A549 (cell line): ENCODE data around the gene GRPR.

Experiments
- ESRRA ChIP-seq: fragments of 150-350 bp; IDR thresholded peaks from 2 replicates; pipeline ENCODE4 v1.6.1; 2014; ENCODE audit warnings: mild to moderate bottlenecking, low read length, borderline replicate concordance
- HDAC2 ChIP-seq: fragments of 200-600 bp; sonication (generic); IDR thresholded peaks from 2 replicates; pipeline ENCODE4 v1.6.1; 2016
- HOXB13 ChIP-seq: fragments of 250-450 bp; sonication (Bioruptor Pico); IDR thresholded peaks from 2 replicates; pipeline ENCODE4 v1.5.0; 2020; ENCODE audit warnings: low read depth, mild to moderate bottlenecking, moderate library complexity
- JUN ChIP-seq, 2 experiments: fragments of >200 bp; sonication (Bioruptor Twin); formaldehyde crosslinking; IDR thresholded peaks; 2 replicates in 1 of 2; 3 replicates in 1 of 2; pipeline ENCODE4 v1.6.1; 2016 to 2017
- JUNB ChIP-seq: fragments of >200 bp; sonication (Bioruptor Twin); formaldehyde crosslinking; IDR thresholded peaks from 2 replicates; pipeline ENCODE4 v1.6.1; 2016
- POLR2A ChIP-seq: IDR thresholded peaks from 2 replicates; pipeline ENCODE4 v1.6.1; 2012; ENCODE audit warnings: mild to moderate bottlenecking, low read length
- RNF2 ChIP-seq: fragments of 200-600 bp; sonication (generic); IDR thresholded peaks from 2 replicates; pipeline ENCODE4 v1.6.1; 2016; ENCODE audit warnings: low read depth, mild to moderate bottlenecking, antibody characterized with exemption, moderate library complexity, borderline replicate concordance
- SMC3 ChIP-seq: fragments of >200 bp; sonication (Bioruptor Twin); formaldehyde crosslinking; IDR thresholded peaks from 3 replicates; pipeline ENCODE4 v1.6.1; 2018; ENCODE audit warnings: inconsistent platforms
- TP53 ChIP-seq: fragments of 250-450 bp; sonication (Bioruptor Pico); IDR thresholded peaks from 2 replicates; pipeline ENCODE4 v1.5.0; 2021; ENCODE audit warnings: mild to moderate bottlenecking, moderate library complexity
- ZFP36 ChIP-seq: fragments of 450-650 bp; IDR thresholded peaks from 2 replicates; pipeline ENCODE4 v1.6.1; 2014; ENCODE audit warnings: borderline replicate concordance; ENCODE audit not compliant: partially characterized antibody
- TF ChIP-seq, protein P1 (sequence below): fragments of >200 bp; sonication (Bioruptor Twin); formaldehyde crosslinking; IDR thresholded peaks from 3 replicates; pipeline ENCODE4 v1.5.1; 2016
- TF ChIP-seq, protein P2 (sequence below): IDR thresholded peaks from 2 replicates; pipeline ENCODE4 v1.6.1; 2012
- TF ChIP-seq, protein P3 (sequence below): fragments of >200 bp; sonication (Bioruptor Twin); formaldehyde crosslinking; IDR thresholded peaks from 3 replicates; pipeline ENCODE4 v1.6.1; 2016
- TF ChIP-seq, protein P4 (sequence below): fragments of 450-650 bp; IDR thresholded peaks from 2 replicates; pipeline ENCODE4 v1.6.1; 2014; ENCODE audit warnings: antibody characterized with exemption

DNA sequence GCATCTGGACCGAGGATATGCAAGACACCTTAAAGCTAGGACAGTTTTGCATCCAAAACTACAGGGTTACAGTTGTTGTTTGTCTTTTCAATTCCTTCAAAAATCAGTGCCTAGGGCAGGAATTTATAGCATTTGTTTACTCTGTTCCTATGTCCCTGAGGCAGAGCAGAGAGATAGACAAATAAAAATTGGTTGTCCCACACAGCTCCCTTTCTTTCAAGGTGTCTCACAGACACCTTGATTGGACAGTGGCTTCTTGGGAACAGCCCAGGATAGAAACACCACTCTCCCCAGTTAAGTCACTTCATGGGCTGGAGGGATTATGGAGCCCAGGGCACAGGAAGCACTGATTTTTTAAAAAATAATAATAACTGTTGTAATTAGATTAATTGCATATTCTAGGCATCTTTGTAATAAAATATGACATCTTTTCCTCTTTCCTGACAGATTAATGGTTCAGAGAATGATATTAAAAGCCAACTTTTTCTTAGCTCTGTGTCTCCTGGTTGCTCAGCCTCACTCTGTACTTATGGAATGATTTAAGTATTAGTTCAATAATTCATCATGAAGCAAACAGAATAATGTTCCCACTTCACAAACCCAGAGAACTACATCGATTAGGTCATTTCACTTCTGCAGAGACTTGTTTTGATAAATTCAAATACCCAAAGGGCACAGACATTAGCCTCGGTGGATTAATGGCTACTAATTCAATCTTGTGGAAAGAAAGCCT, 52.1 kb downstream of the GRPR start:
- TF ChIP-seq, protein P1, sequence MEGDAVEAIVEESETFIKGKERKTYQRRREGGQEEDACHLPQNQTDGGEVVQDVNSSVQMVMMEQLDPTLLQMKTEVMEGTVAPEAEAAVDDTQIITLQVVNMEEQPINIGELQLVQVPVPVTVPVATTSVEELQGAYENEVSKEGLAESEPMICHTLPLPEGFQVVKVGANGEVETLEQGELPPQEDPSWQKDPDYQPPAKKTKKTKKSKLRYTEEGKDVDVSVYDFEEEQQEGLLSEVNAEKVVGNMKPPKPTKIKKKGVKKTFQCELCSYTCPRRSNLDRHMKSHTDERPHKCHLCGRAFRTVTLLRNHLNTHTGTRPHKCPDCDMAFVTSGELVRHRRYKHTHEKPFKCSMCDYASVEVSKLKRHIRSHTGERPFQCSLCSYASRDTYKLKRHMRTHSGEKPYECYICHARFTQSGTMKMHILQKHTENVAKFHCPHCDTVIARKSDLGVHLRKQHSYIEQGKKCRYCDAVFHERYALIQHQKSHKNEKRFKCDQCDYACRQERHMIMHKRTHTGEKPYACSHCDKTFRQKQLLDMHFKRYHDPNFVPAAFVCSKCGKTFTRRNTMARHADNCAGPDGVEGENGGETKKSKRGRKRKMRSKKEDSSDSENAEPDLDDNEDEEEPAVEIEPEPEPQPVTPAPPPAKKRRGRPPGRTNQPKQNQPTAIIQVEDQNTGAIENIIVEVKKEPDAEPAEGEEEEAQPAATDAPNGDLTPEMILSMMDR, result no peak
- no peak for TF ChIP-seq TP53
- TF ChIP-seq SMC3, result no peak
- TF ChIP-seq JUN (IDR thresholded peaks at IDR 0.05), result no peak
- TF ChIP-seq, protein P2, sequence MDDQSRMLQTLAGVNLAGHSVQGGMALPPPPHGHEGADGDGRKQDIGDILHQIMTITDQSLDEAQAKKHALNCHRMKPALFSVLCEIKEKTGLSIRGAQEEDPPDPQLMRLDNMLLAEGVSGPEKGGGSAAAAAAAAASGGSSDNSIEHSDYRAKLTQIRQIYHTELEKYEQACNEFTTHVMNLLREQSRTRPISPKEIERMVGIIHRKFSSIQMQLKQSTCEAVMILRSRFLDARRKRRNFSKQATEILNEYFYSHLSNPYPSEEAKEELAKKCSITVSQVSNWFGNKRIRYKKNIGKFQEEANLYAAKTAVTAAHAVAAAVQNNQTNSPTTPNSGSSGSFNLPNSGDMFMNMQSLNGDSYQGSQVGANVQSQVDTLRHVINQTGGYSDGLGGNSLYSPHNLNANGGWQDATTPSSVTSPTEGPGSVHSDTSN, result no peak
- TF ChIP-seq HOXB13, result no peak
- TF ChIP-seq POLR2A, result no peak
- TF ChIP-seq JUNB, result no peak
- TF ChIP-seq RNF2, result no peak
- TF ChIP-seq ZFP36, result no peak
- TF ChIP-seq HDAC2, result no peak
- TF ChIP-seq ESRRA, result no peak
- TF ChIP-seq, protein P3, sequence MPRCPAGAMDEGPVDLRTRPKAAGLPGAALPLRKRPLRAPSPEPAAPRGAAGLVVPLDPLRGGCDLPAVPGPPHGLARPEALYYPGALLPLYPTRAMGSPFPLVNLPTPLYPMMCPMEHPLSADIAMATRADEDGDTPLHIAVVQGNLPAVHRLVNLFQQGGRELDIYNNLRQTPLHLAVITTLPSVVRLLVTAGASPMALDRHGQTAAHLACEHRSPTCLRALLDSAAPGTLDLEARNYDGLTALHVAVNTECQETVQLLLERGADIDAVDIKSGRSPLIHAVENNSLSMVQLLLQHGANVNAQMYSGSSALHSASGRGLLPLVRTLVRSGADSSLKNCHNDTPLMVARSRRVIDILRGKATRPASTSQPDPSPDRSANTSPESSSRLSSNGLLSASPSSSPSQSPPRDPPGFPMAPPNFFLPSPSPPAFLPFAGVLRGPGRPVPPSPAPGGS, result no peak
- TF ChIP-seq, protein P4, sequence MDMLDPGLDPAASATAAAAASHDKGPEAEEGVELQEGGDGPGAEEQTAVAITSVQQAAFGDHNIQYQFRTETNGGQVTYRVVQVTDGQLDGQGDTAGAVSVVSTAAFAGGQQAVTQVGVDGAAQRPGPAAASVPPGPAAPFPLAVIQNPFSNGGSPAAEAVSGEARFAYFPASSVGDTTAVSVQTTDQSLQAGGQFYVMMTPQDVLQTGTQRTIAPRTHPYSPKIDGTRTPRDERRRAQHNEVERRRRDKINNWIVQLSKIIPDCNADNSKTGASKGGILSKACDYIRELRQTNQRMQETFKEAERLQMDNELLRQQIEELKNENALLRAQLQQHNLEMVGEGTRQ, result no peak
